NCI-H146 treated with DMSO at 0.1 percent for 48 hours (cell line): Measurements from ENCODE around the gene PSME1.

Experiments
- DNase-seq: peaks from one replicate; lab custom pipeline; 2025; ENCODE audit not compliant: unreplicated experiment; lab: John Stamatoyannopoulos, UW

PSME1 gene

DNA sequence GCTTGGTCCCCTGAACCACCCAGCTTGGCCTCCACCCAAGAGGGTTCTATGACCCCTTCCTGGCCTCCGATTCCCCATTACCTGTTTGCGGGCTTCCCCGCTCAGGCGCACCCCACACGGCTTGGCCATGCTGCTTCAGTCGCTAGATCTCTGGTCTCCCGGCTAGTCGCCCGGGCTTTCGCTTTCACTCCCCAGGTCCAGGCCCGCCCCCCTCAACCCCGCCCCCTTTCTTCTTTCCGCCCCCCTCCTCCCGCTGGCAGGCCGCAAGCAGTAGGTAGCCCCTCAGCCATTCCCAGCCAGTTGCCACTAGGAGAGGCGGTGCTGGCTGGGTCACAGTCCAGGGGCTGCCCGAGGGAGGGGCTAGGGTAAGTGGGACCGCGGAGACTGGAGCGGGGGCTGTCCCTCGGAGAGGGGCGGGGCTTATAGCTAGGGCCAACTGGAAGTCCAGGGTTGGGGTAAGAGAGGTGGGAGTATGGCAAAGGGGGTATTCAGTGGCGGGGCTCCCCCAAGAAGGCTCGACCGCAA is 10.5 kb downstream of the PSME1 start, which contains the start of gene PSME2:
Gene PSME2, minus strand, starts transcription at position 158 of the 525 bp plus-strand sequence. Its CDS starts 29 bp downstream, at position 129.
- peak; percentile 94 for DNase-seq

GRCh38 chr14:24146978-24147760 is 11.2 kb downstream of the PSME1 start, which contains the start of gene RNF31:
RNF31 (plus strand) TSS chr14:24147498; CDS start chr14:24147699, 201 bp downstream.
- peak; percentile 97 for DNase-seq

- no peak for DNase-seq
Measured at GRCh38 chr14:24147761-24148428, 11.9 kb downstream of the PSME1 start.

- no peak for DNase-seq
Measured at GRCh38 chr14:24149302-24149969, 13.4 kb downstream of the PSME1 start.

GRCh38 chr14:24150061-24150460 is 14.1 kb downstream of the PSME1 start:
- no peak for DNase-seq

DNA sequence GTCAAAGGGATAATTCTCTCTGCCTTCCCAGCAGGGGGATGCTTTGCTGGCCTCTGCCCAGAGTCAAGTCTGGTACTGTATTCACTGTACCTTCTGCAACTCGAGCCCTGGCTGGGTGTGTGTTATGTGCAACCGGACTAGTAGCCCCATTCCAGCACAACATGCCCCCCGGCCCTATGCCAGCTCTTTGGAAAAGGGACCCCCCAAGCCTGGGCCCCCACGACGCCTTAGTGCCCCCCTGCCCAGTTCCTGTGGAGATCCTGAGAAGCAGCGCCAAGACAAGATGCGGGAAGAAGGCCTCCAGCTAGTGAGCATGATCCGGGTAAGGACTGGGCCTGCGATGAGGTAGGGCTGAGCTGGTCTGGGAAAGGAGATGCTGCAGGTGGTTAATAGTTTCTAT is 14.6 kb downstream of the PSME1 start:
- no peak for DNase-seq

DNA sequence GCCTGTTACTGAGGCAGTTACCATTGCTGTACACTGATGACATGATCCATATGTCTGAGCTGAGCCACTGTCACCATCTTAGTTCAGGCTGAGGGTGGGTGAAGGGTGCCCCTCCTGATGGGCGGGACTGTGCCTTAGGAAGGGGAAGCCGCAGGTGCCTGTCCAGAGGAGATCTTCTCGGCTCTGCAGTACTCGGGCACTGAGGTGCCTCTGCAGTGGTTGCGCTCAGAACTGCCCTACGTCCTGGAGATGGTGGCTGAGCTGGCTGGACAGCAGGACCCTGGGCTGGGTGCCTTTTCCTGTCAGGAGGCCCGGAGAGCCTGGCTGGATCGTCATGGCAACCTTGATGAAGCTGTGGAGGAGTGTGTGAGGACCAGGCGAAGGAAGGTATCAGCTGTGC is 15.0 kb downstream of the PSME1 start:
- no peak for DNase-seq

GRCh38 chr14:24151404-24152080 is 15.5 kb downstream of the PSME1 start:
- no peak for DNase-seq

GRCh38 chr14:24155100-24155499 is 19.1 kb downstream of the PSME1 start:
- DNase-seq, result no peak

DNA sequence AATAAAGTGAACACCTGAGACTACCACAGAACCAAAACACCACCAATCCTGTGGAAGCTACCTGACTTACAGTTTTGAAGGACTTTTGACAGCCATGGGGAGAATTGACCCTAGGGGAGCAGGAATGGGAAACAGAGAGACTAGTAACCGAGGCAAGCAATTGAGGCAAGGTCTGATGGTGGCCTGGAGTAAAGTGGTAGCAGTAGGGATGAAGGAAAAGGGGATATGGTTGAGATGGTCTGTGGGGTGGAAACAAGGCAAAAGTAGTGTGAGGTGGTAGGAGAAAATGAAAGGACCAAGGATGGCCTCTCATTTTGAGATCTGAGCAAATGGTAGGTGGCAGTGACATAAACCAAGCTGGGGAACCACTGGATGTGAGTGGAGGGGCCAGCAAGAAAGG is 20.8 kb downstream of the PSME1 start:
- DNase-seq, result no peak

- no peak for DNase-seq
Measured at GRCh38 chr14:24157331-24157730, 21.3 kb downstream of the PSME1 start.

- DNase-seq, result no peak
Measured at GRCh38 chr14:24159777-24160498, 23.9 kb downstream of the PSME1 start.

- DNase-seq, result no peak
Measured at GRCh38 chr14:24160499-24160849, 24.5 kb downstream of the PSME1 start.

DNA sequence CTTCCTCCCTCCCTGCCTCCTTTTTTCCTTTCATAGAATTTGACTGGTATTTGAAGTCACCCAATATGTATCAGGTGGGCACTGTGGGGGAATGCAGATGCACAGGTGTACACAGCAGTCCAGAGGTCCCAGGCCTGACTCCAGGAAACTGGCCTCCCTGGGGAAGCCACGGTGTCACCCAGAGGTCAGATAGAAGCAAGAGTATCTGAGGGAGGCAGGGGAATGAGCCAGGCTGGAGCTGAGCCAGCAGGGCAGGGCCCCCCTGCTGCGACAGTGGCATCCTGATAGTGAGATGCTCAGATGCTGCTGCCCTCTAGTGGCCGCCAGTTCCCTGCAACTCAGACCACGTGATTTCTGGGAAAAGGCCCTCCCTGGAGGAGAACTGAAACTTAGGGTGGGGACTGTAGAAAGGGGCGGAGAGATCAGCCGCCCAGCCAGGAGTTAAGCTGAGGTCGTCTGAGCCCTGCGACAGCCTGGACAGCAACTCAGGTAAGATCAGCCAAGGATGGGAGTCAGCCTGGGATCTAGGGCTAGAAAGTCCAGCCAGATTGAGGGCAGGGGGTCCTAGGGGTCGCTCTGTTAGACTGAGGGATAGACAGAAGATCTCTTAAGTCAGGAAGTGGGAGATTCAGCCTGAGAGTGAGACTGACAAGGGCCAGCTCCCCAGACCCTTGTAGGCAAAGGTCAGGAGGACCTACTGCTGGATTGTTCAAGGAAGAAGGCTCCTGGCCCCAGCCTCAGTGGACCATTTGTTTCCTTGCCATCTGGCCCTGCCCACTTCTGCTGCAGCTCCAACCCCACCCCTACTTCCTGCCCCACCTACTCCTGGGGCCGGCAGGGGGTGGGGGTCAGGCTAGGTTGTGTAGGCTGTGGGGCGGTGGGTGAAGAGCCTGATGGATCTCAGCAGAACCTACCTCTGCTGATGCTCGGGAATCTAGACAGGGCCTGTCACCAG is 25.1 kb downstream of the PSME1 start, which contains the start of gene IRF9:
Gene IRF9, plus strand, starts transcription at position 416 of the 955 bp plus-strand sequence. CDS start 880 bp downstream, outside the sequence.
- peak; percentile 92 for DNase-seq

DNA sequence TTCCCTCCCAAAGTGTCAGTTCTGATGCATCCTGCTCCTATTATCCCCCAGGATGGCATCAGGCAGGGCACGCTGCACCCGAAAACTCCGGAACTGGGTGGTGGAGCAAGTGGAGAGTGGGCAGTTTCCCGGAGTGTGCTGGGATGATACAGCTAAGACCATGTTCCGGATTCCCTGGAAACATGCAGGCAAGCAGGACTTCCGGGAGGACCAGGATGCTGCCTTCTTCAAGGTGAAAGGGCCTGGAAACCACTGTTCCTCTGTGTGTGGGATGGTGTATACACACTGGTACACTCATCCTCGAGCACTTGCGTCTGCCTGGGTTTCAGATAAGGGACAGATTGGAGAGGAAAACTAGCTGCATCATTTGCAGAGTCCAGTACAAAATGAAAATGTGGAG is 26.1 kb downstream of the PSME1 start:
- DNase-seq, result no peak

GRCh38 chr14:24164518-24164991 is 28.6 kb downstream of the PSME1 start:
- no peak for DNase-seq

DNA sequence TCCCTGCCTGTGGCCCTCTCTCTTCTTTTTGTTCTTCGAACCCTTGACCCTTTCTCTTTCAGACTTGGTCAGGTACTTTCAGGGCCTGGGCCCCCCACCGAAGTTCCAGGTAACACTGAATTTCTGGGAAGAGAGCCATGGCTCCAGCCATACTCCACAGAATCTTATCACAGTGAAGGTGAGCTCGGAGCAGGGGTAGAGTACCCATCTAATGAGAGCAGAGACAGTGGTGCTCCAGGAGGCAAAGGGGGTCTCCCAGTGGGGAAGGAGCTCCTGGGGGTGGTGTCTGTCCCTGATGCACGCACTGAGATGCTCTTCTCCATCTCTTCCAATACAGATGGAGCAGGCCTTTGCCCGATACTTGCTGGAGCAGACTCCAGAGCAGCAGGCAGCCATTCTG is 29.8 kb downstream of the PSME1 start:
- no peak for DNase-seq

DNA sequence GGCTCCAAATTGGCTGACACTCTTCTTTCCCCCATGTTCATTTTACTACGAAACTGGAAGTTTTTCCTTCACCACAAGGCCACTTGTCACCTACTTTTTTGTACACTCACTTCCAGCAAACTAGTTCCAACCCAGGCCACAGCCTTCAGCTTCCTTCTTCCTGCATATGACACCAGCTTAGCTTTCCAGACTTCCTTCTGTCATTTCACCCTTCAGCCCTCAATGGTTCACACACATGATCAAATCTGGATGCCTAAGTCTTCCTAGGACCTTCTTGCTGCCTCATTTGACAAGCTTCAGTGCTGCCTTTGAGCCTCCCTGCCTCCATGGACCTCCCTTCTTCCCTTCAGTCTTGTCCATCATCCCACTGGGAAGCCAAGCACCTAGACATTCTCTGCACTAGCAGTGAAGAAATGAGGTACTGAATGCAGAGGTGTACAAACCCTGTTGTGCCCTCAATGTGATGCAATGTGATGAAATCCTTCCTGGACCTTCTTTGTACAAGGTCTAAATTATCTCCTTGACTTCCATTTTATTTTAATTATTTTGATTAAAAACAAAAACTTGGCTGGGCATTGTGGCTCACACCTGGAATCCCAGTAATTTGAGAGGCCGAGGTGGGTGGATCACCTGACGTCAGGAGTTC is 31.6 kb downstream of the PSME1 start:
- no peak for DNase-seq
